Stimulated activated CD8-positive, alpha-beta memory T cell treated with anti-CD3 and anti-CD28 coated beads, Interleukin-4, amount 100 ng/mL, for 48 hours (primary cell): ENCODE data around the gene UBALD2.
A peak's percentile ranks its signal among the peaks of the same experiment; 100 is the strongest.
"Not testable (repeated sequence)": the region's sequence is repeated elsewhere in the genome, so short reads cannot be mapped to it uniquely, and the experiment has no call there.

Experiments used
- DNase-seq: peaks from one replicate; pipeline ENCODE4 v3.0.0-alpha.2; 2020

Gene UBALD2

DNA sequence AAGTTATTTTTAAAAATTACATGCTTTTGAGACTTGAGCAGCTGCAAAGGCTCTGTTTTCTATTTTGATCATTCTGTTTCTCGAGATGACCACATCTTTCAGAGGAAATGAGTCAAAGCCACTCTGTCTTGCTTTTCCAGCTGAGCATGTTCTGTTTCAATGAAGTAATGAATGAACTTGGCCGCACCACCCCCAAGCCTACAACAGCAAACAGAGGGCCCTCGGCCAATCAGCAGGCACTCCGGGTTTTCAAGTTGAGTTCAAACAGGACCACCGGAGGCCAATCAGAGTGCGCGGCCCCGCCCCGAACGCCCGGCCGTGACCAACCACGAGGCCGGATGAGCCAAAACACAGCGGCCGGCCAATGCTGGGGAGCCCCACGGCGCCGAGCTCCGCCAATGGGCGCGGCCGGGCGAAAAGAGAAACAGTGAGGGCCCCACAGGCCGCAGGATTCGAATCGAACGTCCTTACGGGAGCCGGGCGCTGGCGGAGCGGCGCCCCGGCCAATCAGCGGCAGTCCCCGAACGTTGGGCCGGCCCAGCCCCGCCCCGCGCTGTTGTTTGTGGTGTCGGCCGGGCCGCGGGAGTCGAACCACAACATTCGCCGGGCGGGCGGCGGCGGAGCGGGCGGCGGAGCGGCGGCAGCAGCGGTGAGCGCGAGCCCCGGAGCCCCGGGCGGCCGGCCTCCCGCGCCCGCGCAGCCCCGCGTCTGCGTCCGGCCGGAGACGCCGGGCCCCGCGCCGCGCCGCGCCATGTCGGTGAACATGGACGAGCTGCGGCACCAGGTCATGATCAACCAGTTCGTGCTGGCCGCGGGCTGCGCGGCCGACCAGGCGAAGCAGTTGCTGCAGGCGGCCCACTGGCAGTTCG, at the start of gene UBALD2:
UBALD2 (plus strand) TSS at position 594 of the 869 bp plus-strand sequence; CDS start at position 752, 158 bp downstream.
- DNase-seq, result peak; percentile 99

DNA sequence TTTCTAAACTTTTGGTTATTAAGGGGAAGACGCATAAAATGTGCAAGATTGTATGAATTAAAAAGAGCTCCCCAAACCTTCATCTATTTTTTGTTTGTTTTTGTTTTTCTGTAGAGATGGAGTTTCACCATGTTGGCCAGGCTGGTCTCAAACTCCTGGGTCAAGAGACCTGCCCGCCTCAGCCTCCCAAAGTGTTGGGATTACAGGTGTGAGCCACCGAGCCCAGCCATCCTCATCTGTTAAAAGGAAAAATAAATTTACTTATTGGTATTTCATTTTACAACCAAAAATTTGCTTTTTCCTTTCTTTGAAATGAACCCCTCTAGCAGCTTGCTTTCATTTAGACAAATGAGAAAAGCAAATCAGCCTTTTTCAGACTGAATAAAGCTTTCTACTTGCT, 48.1 kb upstream of the UBALD2 start:
- DNase-seq, result no peak

DNA sequence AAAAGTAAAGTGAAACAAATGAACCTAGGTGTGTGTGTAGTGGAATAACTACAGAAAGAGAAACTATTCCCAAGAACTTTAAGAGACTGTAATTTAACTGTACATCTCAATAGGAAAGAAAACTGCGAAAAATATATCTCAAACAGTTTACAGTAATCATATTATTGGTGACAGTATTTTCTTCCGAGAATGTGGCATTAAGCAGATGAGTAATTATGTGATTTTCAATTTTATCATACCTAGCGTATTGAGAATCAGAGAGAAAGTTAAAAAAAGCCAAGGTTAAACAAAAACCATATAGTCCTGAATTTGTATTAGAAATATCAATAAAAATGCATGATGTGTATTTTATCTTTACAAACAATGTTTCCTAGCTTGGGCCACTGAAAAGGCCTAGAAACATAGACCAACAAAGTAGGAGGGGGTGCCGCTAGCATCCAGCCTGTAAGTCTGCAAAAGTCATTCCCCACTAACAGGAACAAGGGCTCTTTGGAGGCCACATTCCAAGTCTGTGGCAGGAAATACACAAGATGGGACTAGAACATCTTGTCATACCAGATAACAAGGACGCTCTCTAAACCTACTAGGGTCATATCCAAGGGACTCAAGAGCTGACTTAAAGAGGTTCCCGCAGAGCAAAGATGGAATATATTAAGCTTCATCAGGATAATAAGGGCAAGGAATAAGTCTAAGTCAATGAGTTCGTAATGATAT, 45.3 kb upstream of the UBALD2 start:
- DNase-seq, result no peak

DNA sequence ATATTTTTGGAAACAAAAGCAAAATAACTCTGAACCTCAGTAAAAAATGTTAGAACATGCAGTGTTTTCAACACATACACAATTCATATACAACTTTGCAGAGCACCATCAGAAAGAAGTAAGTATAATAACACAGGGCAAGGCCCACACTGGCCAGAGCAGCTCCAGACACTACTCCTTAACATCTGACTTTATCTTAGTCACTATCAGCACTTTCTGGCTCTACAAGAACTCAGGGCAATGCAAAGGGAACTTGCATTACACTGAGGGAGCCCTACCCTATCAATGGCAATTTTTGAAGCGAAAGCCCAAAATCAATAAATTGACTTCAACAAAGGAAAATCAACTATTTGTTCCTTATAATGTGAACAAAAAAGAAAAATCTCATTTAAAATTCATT, 41.3 kb upstream of the UBALD2 start:
- DNase-seq, result no peak

DNA sequence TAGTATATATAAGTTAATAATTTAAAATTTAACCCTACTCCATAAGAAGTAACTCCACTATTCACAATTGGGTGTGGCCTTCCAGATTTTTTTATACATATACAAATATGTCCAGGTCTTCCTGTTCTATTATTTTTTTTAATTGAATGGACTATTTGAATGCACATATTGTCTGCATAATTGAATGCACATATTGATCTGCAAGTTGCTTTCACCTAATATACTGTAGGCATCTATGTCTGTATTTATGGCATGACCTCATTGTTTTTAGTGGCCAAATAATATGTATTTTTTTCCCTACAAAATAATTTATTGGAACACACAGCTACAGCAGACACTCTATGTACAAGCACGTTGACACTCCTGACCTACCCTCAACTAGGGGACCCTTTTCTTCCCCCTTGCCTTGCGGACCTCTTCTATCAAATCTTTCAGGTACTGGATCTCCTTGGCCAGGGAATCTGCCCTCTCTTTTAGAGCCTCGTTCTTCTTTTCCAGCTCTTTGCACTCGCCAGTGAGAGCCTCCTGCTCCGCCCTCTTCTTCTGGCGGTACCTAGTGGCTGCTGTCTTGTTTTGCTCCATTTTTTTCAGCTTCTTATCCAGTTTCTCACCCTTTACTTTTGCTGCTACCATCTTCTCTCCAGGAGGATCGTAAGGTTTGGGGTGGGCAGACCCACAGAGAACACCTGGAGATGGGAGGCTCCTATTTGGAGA, 39.6 kb upstream of the UBALD2 start:
- not testable (repeated sequence) for DNase-seq

DNA sequence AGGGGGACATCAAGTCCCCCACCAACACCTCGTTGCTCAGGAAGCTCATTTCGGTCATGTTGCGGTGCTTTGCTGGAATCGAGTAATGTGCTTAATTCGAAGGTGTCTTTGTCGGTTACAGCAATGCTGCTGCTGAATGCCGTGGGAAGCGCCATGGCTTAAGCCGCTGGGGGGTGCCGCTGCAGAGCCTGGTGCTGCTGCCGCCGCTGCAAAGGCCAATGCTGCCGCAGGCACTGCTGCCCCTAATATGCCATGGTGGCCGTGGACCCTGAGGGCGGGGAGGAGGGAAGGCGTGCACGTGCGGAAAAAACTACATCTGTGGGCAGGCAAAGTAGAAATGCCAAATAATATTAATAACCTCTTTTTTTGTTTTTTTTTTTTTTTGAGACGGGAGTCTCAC, 38.4 kb upstream of the UBALD2 start:
- not testable (repeated sequence) for DNase-seq

DNA sequence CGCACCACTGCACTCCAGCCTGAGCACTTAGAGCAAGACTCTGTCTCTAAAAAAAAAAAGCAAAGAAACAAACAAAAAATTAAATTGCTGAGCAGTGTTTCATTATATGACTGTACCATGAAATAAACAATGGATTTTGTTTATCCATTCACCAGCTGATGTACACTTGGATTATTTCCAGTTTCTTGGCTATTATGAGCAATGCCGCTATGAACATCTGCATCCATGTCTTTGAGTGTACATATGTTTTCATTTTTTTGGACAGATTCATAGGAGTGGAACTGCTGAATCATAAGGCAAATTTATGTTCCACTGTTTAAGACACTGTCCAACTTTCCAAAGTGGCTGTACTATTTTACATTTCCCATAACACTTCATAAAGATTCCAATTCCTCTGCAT, 32.8 kb upstream of the UBALD2 start:
- DNase-seq, result no peak

DNA sequence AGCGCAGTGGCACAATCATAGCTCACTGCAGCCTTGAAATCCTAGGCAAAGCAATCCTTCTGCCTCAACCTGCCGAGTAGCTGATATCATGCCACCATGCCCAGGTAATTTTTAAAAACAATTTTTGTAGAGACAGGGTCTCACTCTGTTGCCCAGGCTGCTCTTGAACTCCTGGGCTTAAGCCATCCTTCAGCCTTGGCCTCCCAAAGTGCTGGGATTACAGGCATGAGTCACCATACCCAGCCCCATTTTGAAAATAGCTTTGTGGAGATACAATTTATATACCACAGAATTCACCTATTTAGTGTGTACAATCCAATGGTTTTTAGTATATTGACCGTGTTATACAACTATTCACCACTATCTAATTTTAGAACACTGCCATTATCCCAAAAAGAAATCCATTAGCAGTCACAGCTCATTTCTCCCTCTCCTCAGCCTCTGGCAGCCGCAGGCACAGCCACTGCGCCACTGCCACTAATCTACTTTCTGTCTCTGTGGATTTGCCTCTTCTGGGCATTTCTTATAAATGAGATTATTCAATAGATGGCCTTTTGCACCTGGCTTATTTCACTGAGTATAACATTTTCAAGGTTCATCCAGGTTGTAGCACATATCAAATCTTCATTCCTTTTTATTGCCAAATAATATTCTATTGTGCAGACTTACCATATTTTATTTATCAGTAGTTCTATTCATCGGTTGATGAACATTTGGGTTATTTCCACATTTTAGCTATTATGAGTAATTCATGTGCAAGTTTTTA, 31.4 kb upstream of the UBALD2 start:
- no peak for DNase-seq

DNA sequence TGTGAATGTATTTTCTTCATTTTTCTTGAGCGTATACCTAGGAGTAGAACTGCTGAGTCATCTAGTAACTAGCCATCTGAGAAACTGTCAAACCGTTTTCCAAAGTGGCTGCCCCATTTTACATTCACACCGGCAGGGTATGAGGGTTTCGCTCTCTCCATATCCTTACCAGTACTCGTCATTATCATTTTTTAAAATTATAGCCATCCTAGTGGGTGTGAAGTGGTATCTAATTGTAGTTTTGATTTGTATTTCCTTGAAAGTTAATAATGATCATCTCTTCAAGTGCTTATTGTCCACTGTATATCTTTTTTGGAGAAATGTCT, 30.8 kb upstream of the UBALD2 start:
- no peak for DNase-seq

DNA sequence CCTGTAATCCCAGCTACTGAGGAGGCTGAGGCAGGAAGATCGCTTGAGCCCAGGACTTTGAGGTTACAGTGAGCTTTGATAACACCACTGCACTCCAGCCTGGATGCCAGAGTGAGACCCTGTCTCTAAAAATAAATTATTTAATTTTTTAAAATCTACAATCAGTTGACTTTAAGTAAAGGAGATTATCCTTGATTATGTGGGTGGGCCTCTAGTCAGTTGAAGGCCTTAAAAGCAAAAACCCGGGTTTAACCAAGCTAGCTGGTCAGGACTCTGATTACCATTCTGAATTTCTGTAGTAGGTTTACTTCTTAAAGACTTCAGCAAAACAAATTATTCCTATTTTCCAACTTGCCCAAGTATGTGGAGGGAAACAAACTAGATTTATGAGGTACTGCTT, 29.3 kb upstream of the UBALD2 start:
- no peak for DNase-seq

DNA sequence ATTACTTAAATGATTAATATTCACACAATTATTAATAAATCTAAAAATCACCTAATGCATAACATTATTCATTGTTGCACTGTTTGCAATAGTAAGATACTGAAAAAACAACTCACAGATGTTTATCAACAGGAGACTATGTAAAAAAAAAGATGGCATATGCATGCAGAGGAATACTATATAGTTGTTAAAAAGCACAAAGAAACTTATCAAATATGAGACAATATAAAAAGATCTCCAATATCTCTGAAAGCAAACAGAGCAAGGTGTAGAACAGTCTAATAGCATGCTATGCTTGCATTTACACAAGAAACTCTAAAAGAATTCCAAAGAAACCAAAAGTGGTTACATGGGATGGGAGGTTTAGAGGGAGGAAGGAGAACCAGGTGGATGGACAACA, 28.5 kb upstream of the UBALD2 start:
- no peak for DNase-seq

DNA sequence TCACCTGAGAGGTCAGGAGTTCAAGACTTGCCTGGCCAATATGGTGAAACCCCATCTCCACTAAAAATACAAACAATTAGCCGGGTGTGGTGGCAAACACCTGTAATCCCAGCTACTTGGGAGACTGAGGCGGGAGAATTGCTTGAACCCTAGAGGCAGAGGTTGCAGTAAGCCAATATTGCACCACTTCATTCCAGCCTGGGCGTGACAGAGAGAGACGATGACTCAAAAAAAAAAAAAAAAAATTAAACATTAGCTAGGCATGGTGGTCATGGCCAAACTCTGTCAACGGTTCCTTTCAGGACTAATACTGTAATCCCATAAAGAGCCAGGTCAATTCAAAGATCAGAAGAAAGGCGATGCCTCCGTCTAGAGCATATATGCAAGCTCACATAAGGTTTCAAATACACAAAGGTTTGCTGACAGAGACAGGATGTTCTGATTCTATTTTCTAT, 27.3 kb upstream of the UBALD2 start:
- DNase-seq, result no peak

DNA sequence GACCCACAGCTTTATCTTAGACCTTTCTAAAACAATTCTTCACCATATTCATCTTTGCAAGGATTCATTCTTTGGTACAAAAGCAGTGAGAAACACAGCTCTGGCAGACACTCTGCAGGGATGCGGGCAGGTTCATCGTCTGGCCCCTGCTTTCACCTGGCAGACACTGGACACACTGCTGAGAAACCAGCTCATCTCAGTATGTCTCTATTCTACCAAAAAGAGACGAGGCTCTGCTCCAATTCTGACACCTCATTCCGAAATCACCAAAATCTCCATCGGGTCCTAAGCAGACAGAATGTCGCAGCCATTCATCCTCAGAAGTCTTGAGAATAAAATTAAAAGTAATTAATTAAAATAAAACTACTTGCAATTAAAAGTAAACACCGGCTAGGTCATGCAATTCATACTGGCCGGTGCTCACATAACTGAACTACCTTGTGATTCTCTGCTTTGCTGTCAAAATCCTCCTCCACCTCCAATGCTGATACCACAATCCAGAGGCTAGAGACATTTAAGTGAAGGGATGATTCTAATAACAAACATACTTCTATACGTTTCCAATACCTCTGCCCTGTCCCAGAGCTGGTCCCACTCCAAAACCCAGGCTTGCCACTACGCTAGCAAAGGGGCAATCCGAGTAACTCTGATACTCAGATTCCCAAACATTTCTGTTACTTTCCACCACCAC, 26.2 kb upstream of the UBALD2 start:
- DNase-seq, result no peak

DNA sequence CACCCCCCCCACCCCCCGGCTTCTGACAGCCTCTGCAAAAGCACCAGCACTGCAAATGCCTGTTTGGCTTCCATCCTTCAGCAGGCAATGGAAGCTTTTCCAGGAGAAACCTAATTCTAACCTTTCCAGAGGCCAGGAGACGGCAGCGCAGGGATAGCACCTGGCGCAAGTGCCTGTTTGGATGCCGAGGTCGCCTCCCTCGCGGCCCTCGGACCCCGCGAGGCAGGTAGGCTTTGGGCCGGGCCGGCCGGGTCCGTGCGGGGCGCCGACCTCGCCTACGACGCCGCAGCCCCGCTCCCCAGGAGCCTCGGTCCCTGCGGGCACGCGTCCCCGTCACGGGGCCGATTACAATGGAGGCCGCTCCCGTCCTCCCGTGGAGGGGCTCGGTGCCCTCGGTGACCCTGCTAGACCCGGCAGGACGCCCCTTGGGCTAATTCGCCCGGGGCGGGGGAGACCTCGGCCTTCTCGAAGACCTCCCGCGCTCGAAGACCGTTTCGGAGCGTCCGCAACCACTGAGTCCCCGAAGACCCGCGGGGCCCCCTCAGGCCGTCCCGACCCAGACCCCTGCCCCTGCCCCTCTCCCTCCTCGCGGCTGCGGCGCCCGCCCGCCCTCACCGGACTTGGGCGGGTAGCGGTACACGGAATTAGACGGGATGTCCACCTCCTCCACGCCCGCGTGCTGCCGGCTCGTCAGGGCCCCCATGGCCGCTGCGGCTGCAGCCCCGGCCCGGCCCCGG, 25.4 kb upstream of the UBALD2 start:
- no peak for DNase-seq

DNA sequence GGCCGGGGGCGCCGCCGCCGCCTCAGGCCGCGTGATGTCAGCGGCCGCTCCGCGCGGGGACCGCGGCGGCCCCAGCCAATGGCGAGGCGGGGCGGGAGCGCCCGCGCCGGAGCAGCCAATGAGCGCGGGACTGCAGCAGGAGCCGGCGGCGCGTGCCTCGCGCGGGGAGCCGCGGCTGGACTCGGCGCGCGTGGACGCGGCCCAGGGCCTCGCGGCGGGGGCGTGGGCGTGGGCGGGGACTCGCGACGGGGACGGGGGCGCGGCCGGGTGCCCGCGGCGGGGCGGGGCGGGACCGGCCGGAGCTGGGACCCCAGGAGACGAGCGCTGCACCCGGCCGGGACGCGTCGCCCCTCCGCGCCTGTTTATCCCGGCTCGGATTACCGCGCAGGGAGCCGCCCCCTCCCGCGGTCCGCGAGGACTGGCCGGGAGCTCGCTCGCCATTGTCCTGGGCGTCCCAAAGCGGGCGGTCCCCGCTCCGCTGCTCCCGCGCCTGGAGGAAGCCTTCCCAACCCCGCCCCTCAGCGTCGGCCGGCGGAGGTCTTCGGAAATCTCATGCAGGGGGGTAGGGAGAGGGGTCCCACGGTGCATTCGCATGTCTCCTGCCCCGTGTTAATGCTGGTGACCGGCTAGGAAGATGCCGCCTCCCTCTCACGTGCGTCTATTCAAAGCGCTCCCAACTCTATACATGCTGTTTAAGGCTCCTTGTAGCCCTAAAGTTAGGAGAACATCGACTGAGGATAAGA, 24.5 kb upstream of the UBALD2 start, which contains the start of gene RNF157:
RNF157 (minus strand) TSS at position 33 of the 743 bp plus-strand sequence. CDS start 253 bp downstream, outside the sequence.
- peak; percentile 63 for DNase-seq

DNA sequence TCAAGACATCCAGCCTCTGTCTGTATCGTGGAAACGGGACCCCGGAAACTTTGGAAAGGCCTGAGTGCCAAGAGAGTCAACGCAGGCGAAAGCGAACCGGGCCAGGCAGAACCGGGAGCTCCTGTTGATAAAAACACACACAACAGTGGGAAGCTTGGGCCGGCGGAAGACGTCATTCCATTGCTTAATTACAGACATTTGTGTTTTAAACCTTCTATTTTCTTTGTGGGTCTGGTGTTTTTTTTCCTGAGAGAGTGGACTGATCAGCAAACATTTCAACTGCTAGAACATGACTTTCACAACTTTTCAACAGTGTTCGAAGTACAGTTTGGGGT, 24.0 kb upstream of the UBALD2 start:
- DNase-seq, result no peak

DNA sequence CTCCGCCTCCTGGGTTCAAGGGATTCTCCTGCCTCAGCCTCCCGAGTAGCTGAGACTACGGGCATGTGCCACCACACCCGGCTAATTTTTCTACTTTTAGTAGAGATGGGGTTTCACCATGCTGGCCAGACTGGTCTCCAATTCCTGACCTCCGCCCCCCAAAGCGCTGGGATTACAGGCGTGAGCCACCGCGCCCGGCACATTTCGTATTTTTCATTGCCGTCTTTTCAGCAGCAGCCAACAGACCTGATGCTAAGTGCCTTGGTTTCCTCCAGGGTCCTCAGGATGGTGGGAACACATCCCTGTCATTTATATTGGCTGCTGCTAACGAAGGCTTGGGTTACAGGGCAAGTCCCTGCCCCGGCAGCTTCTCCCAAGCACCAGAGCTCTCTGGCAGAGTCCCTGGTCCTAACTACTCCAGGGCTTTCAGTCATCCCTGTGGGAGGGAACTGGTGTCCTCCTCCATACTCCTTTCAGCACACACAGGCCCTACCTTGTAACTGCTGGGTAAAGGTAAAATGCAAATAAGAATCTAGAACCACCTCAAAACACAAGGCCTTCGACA, 23.4 kb upstream of the UBALD2 start:
- DNase-seq, result no peak

DNA sequence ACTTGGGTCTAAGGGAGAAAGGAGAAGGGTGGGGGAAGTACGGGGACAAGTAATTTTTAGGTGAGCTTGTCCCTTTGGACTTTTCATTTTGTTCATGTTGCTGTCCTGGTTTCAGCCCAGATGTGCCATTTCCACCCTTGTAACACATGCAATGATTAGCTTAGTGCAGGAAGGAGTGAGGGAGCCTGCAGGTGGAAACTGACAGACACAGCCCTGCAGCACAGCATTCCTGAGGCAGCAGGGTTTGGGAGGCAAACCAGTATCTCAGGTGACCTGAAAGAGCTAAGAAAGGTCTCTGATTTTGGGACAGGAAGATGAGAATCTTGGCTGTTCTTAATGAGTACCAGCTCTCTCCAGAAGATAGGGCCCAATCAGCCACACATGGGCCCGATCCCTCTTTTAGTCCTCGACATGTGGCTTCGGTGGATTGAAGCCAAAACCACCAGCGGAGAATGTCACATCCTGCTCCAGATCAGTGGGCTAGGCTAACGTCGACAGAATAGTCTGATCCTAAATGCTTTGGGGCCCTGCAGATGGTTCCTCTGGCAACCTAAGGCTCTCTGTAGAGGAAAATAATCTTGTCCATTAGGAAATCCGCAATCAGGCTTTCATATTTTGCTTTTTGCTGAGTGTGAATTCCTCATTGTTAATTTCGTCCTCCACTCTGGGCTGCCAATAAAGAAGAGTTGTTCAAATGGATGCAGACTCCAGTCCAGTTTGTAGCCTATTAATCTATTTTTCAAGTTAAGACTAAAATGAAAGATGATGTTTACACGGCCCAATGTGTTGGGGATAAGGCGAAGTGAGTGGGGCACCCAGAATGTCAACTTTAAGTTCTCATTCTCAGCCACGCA, 21.1 kb upstream of the UBALD2 start:
- peak; percentile 3 for DNase-seq

DNA sequence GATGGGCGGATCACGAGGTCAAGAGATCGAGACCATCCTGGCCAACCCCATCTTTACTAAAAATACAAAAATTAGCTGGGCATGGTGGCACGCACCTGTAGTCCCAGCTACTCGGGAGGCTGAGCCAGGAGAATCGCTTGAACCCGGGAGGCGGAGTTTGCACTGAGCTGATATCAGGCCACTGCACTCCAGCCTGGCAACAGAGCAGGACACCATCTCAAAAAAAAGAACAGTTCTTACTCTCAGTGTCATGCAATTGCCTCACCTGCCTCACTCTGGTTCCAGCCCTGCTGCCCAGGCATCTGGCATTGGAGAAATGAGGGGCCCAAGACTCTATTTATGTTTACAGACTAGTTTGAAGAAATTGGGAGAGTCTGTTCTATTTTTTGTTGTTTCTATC, 20.4 kb upstream of the UBALD2 start:
- peak; percentile 18 for DNase-seq
